ENCODE measurements around the gene NDUFV3. TPM values are rescaled to one million over a fixed set of nuclear protein-coding genes. Genes with fewer than 3 reads are reported as not detected.
"Not testable (repeated sequence)": the region's sequence is repeated elsewhere in the genome, so short reads cannot be mapped to it uniquely, and the experiment has no call there.

The NDUFV3 gene
- total and polyA plus RNA-seq, 2 donors (not counting 1 experiment from before 2014, with no cell fraction given) = 37.7 to 38.2 TPM

DNA sequence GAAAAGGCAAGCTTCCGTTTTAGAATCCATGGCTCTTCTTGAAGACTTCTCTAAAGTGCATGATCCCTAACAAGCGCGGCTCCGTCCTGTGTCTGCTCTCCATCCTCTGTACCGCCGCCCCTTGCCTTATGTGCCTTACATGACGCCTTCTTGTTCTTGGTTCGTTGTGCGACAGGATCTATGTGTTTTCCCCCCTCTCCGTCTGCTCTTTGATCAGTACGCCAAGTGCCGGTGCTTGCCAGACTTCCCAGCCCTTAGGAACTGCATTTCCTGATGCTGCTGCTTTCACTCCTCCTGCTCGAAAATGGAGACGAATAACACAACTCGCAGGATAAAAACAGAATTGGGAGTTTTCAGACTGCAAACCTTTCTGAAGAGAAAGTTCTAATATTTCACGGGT, 13.1 kb downstream of the NDUFV3 start:
- Histone ChIP-seq H3K4me1 (ENCODE audit: control insufficient read depth, extremely low read depth, insufficient read depth, low read length) (no peaks in the 10 kb centered on the region), H3K79me2 (ENCODE audit: control insufficient read depth, insufficient read depth, low read length) (peaks cover 2% of the 10 kb centered on the region), H3K9me3 (ENCODE audit: control insufficient read depth, insufficient read depth, low read depth, low read length) (no peaks in the 10 kb centered on the region), H3K4me3 (replicated peaks in 1 of 4; ENCODE audit: control extremely low read depth in 1 of 4, insufficient read depth in 1 of 4, low read depth in 3 of 4, low read length in 4 of 4) (no peak overlapping the region), H4K20me1 (ENCODE audit: control insufficient read depth, extremely low read depth, insufficient read depth, low read length) (no peaks in the 10 kb centered on the region), H3K4me2 (ENCODE audit: extremely low read depth, insufficient read depth, low read length) (no peak overlapping the region), H3K9ac (ENCODE audit: insufficient read depth, low read length) (no peak overlapping the region), H3K27ac (ENCODE audit: insufficient read depth, low read length) (no peak overlapping the region), H2AFZ (ENCODE audit: low read length) (no peak overlapping the region), H3K27me3 (ENCODE audit: control insufficient read depth, insufficient read depth, low read length) (no peaks in the 10 kb centered on the region), H3K36me3 (ENCODE audit: control insufficient read depth, insufficient read depth, low read length) (peaks cover 15% of the 10 kb centered on the region)
- DNase-seq (ENCODE audit: low read depth in 2 of 2) = no peak
- TF ChIP-seq, protein P1, sequence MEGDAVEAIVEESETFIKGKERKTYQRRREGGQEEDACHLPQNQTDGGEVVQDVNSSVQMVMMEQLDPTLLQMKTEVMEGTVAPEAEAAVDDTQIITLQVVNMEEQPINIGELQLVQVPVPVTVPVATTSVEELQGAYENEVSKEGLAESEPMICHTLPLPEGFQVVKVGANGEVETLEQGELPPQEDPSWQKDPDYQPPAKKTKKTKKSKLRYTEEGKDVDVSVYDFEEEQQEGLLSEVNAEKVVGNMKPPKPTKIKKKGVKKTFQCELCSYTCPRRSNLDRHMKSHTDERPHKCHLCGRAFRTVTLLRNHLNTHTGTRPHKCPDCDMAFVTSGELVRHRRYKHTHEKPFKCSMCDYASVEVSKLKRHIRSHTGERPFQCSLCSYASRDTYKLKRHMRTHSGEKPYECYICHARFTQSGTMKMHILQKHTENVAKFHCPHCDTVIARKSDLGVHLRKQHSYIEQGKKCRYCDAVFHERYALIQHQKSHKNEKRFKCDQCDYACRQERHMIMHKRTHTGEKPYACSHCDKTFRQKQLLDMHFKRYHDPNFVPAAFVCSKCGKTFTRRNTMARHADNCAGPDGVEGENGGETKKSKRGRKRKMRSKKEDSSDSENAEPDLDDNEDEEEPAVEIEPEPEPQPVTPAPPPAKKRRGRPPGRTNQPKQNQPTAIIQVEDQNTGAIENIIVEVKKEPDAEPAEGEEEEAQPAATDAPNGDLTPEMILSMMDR (conservative IDR thresholded peaks at IDR 0.05 in 1 of 2, IDR thresholded peaks at IDR 0.05 in 1 of 2; ENCODE audit: low read depth in 1 of 2, low read length in 2 of 2) = no peak
- TF ChIP-seq EZH2 (IDR thresholded peaks at IDR 0.05; ENCODE audit: low read length, missing control alignments) = no peak

GRCh38 chr21:42908484-42908883, 15.4 kb downstream of the NDUFV3 start:
- not testable (repeated sequence) for H3K9me3 ChIP-seq (ENCODE audit: control insufficient read depth, insufficient read depth, low read depth, low read length); H2AFZ ChIP-seq (ENCODE audit: low read length); DNase-seq (ENCODE audit: low read depth in 2 of 2); H3K4me2 ChIP-seq (ENCODE audit: extremely low read depth, insufficient read depth, low read length); H3K9ac ChIP-seq (ENCODE audit: insufficient read depth, low read length); H3K27ac ChIP-seq (ENCODE audit: insufficient read depth, low read length); H3K27me3 ChIP-seq (ENCODE audit: control insufficient read depth, insufficient read depth, low read length); H3K4me3 ChIP-seq (replicated peaks in 1 of 4; ENCODE audit: control extremely low read depth in 1 of 4, insufficient read depth in 1 of 4, low read depth in 3 of 4, low read length in 4 of 4); H4K20me1 ChIP-seq (ENCODE audit: control insufficient read depth, extremely low read depth, insufficient read depth, low read length); H3K36me3 ChIP-seq (ENCODE audit: control insufficient read depth, insufficient read depth, low read length); H3K4me1 ChIP-seq (ENCODE audit: control insufficient read depth, extremely low read depth, insufficient read depth, low read length); H3K79me2 ChIP-seq (ENCODE audit: control insufficient read depth, insufficient read depth, low read length)

DNA sequence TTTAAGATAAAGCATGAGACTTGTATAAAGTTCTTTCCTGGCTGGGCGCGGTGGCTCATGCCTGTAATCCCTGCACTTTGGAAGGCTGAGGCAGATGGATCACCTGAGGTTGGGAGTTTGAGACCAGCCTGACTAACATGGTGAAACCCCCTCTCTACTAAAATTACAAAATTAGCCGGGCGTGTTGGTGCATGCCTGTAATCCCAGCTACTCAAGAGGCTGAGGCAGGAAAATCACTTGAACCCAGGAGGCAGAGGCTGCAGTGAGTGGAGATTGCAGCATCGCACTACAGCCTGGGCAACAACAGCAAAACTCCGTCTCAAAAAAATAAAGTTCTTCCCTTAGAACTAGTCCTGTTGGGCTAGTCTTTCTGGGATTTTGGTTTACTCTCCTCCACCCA, 18.8 kb downstream of the NDUFV3 start:
- not testable (repeated sequence) for H3K36me3 ChIP-seq (ENCODE audit: control insufficient read depth, insufficient read depth, low read length)

GRCh38 chr21:42913476-42913875, 20.4 kb downstream of the NDUFV3 start:
- H3K4me2 ChIP-seq (ENCODE audit: extremely low read depth, insufficient read depth, low read length) = no peak overlapping the region
- H3K9ac ChIP-seq (ENCODE audit: insufficient read depth, low read length) = no peak overlapping the region
- H3K4me1 ChIP-seq (ENCODE audit: control insufficient read depth, extremely low read depth, insufficient read depth, low read length) = no peaks in the 10 kb centered on the region
- no peak for DNase-seq (ENCODE audit: low read depth in 2 of 2)
- H3K4me3 ChIP-seq (replicated peaks in 1 of 4; ENCODE audit: control extremely low read depth in 1 of 4, insufficient read depth in 1 of 4, low read depth in 3 of 4, low read length in 4 of 4) = no peak overlapping the region
- H3K9me3 ChIP-seq (ENCODE audit: control insufficient read depth, insufficient read depth, low read depth, low read length) = no peaks in the 10 kb centered on the region
- H3K27me3 ChIP-seq (ENCODE audit: control insufficient read depth, insufficient read depth, low read length) = no peaks in the 10 kb centered on the region
- peaks cover 1% of the 10 kb centered on the region for H4K20me1 ChIP-seq (ENCODE audit: control insufficient read depth, extremely low read depth, insufficient read depth, low read length)
- no peak overlapping the region for H2AFZ ChIP-seq (ENCODE audit: low read length)
- no peak overlapping the region for H3K27ac ChIP-seq (ENCODE audit: insufficient read depth, low read length)
- no peak for TF ChIP-seq EZH2 (IDR thresholded peaks at IDR 0.05; ENCODE audit: low read length, missing control alignments)
- TF ChIP-seq, protein P1 (conservative IDR thresholded peaks at IDR 0.05 in 1 of 2, IDR thresholded peaks at IDR 0.05 in 1 of 2; ENCODE audit: low read depth in 1 of 2, low read length in 2 of 2) = no peak
- no peaks in the 10 kb centered on the region for H3K79me2 ChIP-seq (ENCODE audit: control insufficient read depth, insufficient read depth, low read length)
- peaks cover 2% of the 10 kb centered on the region for H3K36me3 ChIP-seq (ENCODE audit: control insufficient read depth, insufficient read depth, low read length)

More for the DNA sequence above, 18.8 kb downstream of the NDUFV3 start:
- not testable (repeated sequence) for H2AFZ ChIP-seq (ENCODE audit: low read length); H3K79me2 ChIP-seq (ENCODE audit: control insufficient read depth, insufficient read depth, low read length); H4K20me1 ChIP-seq (ENCODE audit: control insufficient read depth, extremely low read depth, insufficient read depth, low read length); H3K9me3 ChIP-seq (ENCODE audit: control insufficient read depth, insufficient read depth, low read depth, low read length); DNase-seq (ENCODE audit: low read depth in 2 of 2); H3K4me1 ChIP-seq (ENCODE audit: control insufficient read depth, extremely low read depth, insufficient read depth, low read length); H3K4me3 ChIP-seq (replicated peaks in 1 of 4; ENCODE audit: control extremely low read depth in 1 of 4, insufficient read depth in 1 of 4, low read depth in 3 of 4, low read length in 4 of 4); H3K27me3 ChIP-seq (ENCODE audit: control insufficient read depth, insufficient read depth, low read length); H3K4me2 ChIP-seq (ENCODE audit: extremely low read depth, insufficient read depth, low read length); H3K27ac ChIP-seq (ENCODE audit: insufficient read depth, low read length); H3K9ac ChIP-seq (ENCODE audit: insufficient read depth, low read length)

Measured in fibroblast of lung (primary cell).